ENCODE results near the gene OGDH. TPM values are rescaled to one million over a fixed set of nuclear protein-coding genes. Genes with fewer than 3 reads are reported as not detected.

Gene OGDH
- total and polyA plus RNA-seq, 10 of the 15 experiments (the other 5 are each of a cell fraction or from before 2014, with no cell fraction given): 4.1 to 103 (median 48.4) TPM

- peak; percentile 65 for ATAC-seq
- H3K79me2 ChIP-seq (ENCODE audit: control insufficient read depth, insufficient read depth, low read length): no peaks in the 10 kb centered on the region
- ChIA-PET SMC1A (ENCODE audit: uncharacterized antibody, unreplicated experiment) (interaction anchor here (0.6 kb wide), 1 partner anchor 274 kb away, joined by 3 read pairs; no protein-coding TSS in a partner anchor), POLR2A (no interaction called here), RAD21 (ENCODE audit: unreplicated experiment) (interaction anchor here (0.9 kb wide), 1 partner anchor 154 kb away, joined by 3 read pairs; no protein-coding TSS in a partner anchor), CTCF (no interaction called here)
- H2AFZ ChIP-seq (ENCODE audit: control insufficient read depth, low read depth, low read length): no peak overlapping the region
- no peak for DNase-seq (ENCODE audit: low read depth, low spot score)
- H4K20me1 ChIP-seq (ENCODE audit: control insufficient read depth, insufficient read depth): no peaks in the 10 kb centered on the region
- no peak overlapping the region for H3K4me3 ChIP-seq
- H3K4me2 ChIP-seq (ENCODE audit: control insufficient read depth, insufficient read depth): no peak overlapping the region
- BruUV-seq (replicated peaks): no TSS peak
- H3K27ac ChIP-seq (ENCODE audit: control insufficient read depth, insufficient read depth): no peak overlapping the region
- H3K4me1 ChIP-seq (ENCODE audit: control insufficient read depth, insufficient read depth, low read length): no peaks in the 10 kb centered on the region; the same call in 1 of the 2 replicates
- in situ Hi-C loops (cut with MboI): no loop called here
- H3K9me3 ChIP-seq (replicated peaks; ENCODE audit: control insufficient read depth, insufficient read depth, low read length): no peaks in the 10 kb centered on the region
- H3K36me3 ChIP-seq (ENCODE audit: control insufficient read depth in 2 of 2, insufficient read depth in 2 of 2, low read length in 1 of 2): no peaks in the 10 kb centered on the region
- 38% methylated on average over 5 of the region's 5 CpGs for WGBS (ENCODE audit: insufficient coverage, insufficient replicate concordance, low lambda C conversion rate, missing lambda C conversion rate)
- intact Hi-C loops (cut with micrococcal nuclease; ENCODE audit: unreplicated experiment): no loop called here
- H3K27me3 ChIP-seq (replicated peaks in 1 of 2; ENCODE audit: control insufficient read depth in 2 of 2, insufficient read depth in 2 of 2, low read length in 1 of 2): no peaks in the 10 kb centered on the region
- no peak for FAIRE-seq
- H3K9ac ChIP-seq (ENCODE audit: control insufficient read depth, insufficient read depth, low read length): no peak overlapping the region
- TF ChIP-seq, protein P1, sequence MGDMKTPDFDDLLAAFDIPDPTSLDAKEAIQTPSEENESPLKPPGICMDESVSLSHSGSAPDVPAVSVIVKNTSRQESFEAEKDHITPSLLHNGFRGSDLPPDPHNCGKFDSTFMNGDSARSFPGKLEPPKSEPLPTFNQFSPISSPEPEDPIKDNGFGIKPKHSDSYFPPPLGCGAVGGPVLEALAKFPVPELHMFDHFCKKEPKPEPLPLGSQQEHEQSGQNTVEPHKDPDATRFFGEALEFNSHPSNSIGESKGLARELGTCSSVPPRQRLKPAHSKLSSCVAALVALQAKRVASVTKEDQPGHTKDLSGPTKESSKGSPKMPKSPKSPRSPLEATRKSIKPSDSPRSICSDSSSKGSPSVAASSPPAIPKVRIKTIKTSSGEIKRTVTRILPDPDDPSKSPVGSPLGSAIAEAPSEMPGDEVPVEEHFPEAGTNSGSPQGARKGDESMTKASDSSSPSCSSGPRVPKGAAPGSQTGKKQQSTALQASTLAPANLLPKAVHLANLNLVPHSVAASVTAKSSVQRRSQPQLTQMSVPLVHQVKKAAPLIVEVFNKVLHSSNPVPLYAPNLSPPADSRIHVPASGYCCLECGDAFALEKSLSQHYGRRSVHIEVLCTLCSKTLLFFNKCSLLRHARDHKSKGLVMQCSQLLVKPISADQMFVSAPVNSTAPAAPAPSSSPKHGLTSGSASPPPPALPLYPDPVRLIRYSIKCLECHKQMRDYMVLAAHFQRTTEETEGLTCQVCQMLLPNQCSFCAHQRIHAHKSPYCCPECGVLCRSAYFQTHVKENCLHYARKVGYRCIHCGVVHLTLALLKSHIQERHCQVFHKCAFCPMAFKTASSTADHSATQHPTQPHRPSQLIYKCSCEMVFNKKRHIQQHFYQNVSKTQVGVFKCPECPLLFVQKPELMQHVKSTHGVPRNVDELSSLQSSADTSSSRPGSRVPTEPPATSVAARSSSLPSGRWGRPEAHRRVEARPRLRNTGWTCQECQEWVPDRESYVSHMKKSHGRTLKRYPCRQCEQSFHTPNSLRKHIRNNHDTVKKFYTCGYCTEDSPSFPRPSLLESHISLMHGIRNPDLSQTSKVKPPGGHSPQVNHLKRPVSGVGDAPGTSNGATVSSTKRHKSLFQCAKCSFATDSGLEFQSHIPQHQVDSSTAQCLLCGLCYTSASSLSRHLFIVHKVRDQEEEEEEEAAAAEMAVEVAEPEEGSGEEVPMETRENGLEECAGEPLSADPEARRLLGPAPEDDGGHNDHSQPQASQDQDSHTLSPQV (IDR thresholded peaks at IDR 0.05): no peak
- TF ChIP-seq MAX (IDR thresholded peaks at IDR 0.05; ENCODE audit: low read depth, low read length) (no peak), SKIL (IDR thresholded peaks at IDR 0.05; ENCODE audit: low read depth, poor library complexity, severe bottlenecking) (no peak), FOXK2 (IDR thresholded peaks at IDR 0.05) (no peak), MYC (IDR thresholded peaks at IDR 0.05; ENCODE audit: insufficient read depth, insufficient read length, insufficient replicate concordance, low read length, severe bottlenecking) (no peak), RAD21 (IDR thresholded peaks at IDR 0.05; ENCODE audit: insufficient read depth, low read depth, low read length) (no peak), BRCA1 (IDR thresholded peaks at IDR 0.05; ENCODE audit: low read depth, low read length) (no peak), HCFC1 (IDR thresholded peaks at IDR 0.05; ENCODE audit: low read length) (no peak), ZNF687 (IDR thresholded peaks at IDR 0.05) (no peak), EZH2 (IDR thresholded peaks at IDR 0.05; ENCODE audit: borderline replicate concordance, control insufficient read depth, low read depth, low read length) (no peak), NRF1 (conservative IDR thresholded peaks at IDR 0.05; ENCODE audit: low read depth, low read length) (no peak), RELA (IDR thresholded peaks at IDR 0.05; ENCODE audit: borderline replicate concordance, partially characterized antibody) (no peak)
Measured at GRCh38 chr7:44595934-44596635, 10.3 kb upstream of the OGDH start.
